K562 (cell line): ENCODE data around the gene CEP70. TPM values are rescaled to one million over a fixed set of nuclear protein-coding genes. Genes with fewer than 3 reads are reported as not detected.

Experiments
- ATAC-seq: fragments of 200-7000 bp; cut with Tn5 transposase; 3 replicates; pipeline ENCODE4 v1.9.1; 2020; ENCODE audit warnings: moderate library complexity
- BruUV-seq: library from RNA; stranded (reverse); fragments of 400-500 nt; replicated peaks from 2 replicates; lab custom pipeline; 2021; lab: Mats Ljungman, UMichigan
- CTCF ChIA-PET: fragments of 300-600 bp; formaldehyde crosslinking; extraction: SDS; loops from one replicate; lab custom pipeline; 2021; ENCODE audit warnings: low intra/inter-chr PET ratio; lab: Yijun Ruan, JAX
- POLR2A ChIA-PET: fragments of 300-600, 350-650 bp; sonication (Branson Sonifier 250); formaldehyde crosslinking; extraction: SDS; loops from one replicate; lab custom pipeline; 2021; ENCODE audit warnings: antibody characterized with exemption, inconsistent platforms; lab: Yijun Ruan, JAX
- DNase-seq, 4 experiments: peaks; one replicate each; pipeline versions ENCODE4 v3.0.0 to v3.0.0-alpha.2; 2011 to 2018; ENCODE audit warnings: low spot score in 3 of 4, mixed read lengths in 3 of 4; ENCODE audit errors: extremely low read depth in 1 of 4
- FAIRE-seq: peaks from 2 replicates; lab custom pipeline; 2011; peaks lifted over from hg19 to GRCh38; lab: Jason Lieb, UNC
- H2AFZ ChIP-seq: 2 replicates; pipeline ENCODE4 v1.6.0; 2011; ENCODE audit warnings: low read depth, low read length, control low read depth, inconsistent platforms
- H3K27ac ChIP-seq: fragments of 200-600 bp; 3 replicates; pipeline ENCODE4 v1.8.0; 2011; ENCODE audit warnings: low read depth, mild to moderate bottlenecking, control low read depth, inconsistent platforms, low read length, moderate library complexity, mixed read lengths; ENCODE audit errors: extremely low read depth
- H3K27me3 ChIP-seq, 2 experiments: fragments of 300-600 bp in 1 of 2; 2 replicates in 1 of 2; 3 replicates in 1 of 2; pipeline versions ENCODE4 v1.6.0 to v1.8.0; 2011; ENCODE audit warnings: inconsistent platforms in 2 of 2, low read length in 2 of 2, mild to moderate bottlenecking in 1 of 2, mixed read lengths in 1 of 2, moderate library complexity in 1 of 2; ENCODE audit not compliant: control insufficient read depth in 2 of 2, insufficient read depth in 2 of 2
- H3K36me3 ChIP-seq: fragments of 300-600 bp; 3 replicates; pipeline ENCODE4 v1.8.0; 2011; ENCODE audit warnings: mild to moderate bottlenecking, low read length, inconsistent platforms; ENCODE audit not compliant: control insufficient read depth, insufficient read depth
- H3K4me1 ChIP-seq, 2 experiments: fragments of 200-600 bp in 1 of 2; replicated peaks in 1 of 2; 2 replicates in 1 of 2; 3 replicates in 1 of 2; pipeline versions ENCODE4 v1.5.1 to v1.8.0; 2011; ENCODE audit warnings: inconsistent platforms in 2 of 2, low read length in 2 of 2, mild to moderate bottlenecking in 1 of 2, mixed read lengths in 1 of 2, moderate library complexity in 1 of 2; ENCODE audit not compliant: control insufficient read depth in 2 of 2, insufficient read depth in 2 of 2
- H3K4me2 ChIP-seq: 2 replicates; pipeline ENCODE4 v1.6.1; 2011; ENCODE audit warnings: low read length, control low read depth, inconsistent platforms, mixed read lengths; ENCODE audit not compliant: insufficient read depth
- H3K4me3 ChIP-seq: fragments of 200-600 bp; sonication (generic), shearing (Covaris generic); 2 replicates; pipeline ENCODE4 v1.5.1; 2016; ENCODE audit warnings: control low read depth, inconsistent platforms
- H3K79me2 ChIP-seq: fragments of 200-600 bp; 3 replicates; pipeline ENCODE4 v1.8.0; 2011; ENCODE audit warnings: low read length, inconsistent platforms; ENCODE audit not compliant: control insufficient read depth, insufficient read depth
- H3K9ac ChIP-seq, 2 experiments: 2 replicates each; pipeline versions ENCODE4 v1.6.0 to v1.6.1; 2011; ENCODE audit warnings: low read depth in 2 of 2, low read length in 2 of 2, control low read depth in 1 of 2, inconsistent platforms in 1 of 2, mild to moderate bottlenecking in 1 of 2, mixed read lengths in 1 of 2; ENCODE audit not compliant: insufficient read depth in 1 of 2
- H3K9me1 ChIP-seq: one replicate; pipeline ENCODE4 v1.6.0; 2011; ENCODE audit warnings: inconsistent platforms, mild to moderate bottlenecking, low read length, moderate library complexity; ENCODE audit not compliant: control insufficient read depth, insufficient read depth
- H3K9me3 ChIP-seq: replicated peaks from 2 replicates; pipeline ENCODE4 v1.5.1; 2011; ENCODE audit warnings: low read depth, low read length, inconsistent platforms; ENCODE audit not compliant: control insufficient read depth, insufficient read depth
- H4K20me1 ChIP-seq: replicated peaks from 2 replicates; pipeline ENCODE4 v1.6.1; 2011; ENCODE audit warnings: low read length, inconsistent platforms, mixed read lengths; ENCODE audit not compliant: control insufficient read depth, insufficient read depth
- ADNP ChIP-seq: fragments of 200-800 bp; sonication (Bioruptor generic); IDR thresholded peaks from 2 replicates; pipeline ENCODE4 v1.6.1; 2016; ENCODE audit warnings: missing genetic modification characterization, missing compliant biosample characterization
- ARID3B ChIP-seq: fragments of 250-450 bp; sonication (Bioruptor Pico); IDR thresholded peaks from 2 replicates; pipeline ENCODE4 v1.4.0; 2020; ENCODE audit warnings: borderline replicate concordance
- BACH1 ChIP-seq: fragments of 200-800 bp; sonication (Bioruptor generic); IDR thresholded peaks from 2 replicates; pipeline ENCODE4 v1.6.1; 2016; ENCODE audit warnings: missing genetic modification characterization, missing compliant biosample characterization
- CHD1 ChIP-seq: fragments of 200-600 bp; sonication (generic); IDR thresholded peaks from one replicate; pipeline ENCODE4 v1.6.1; 2012; ENCODE audit warnings: mild to moderate bottlenecking, moderate library complexity, low read length, inconsistent platforms
- FOXJ3 ChIP-seq: sonication (generic); formaldehyde crosslinking; IDR thresholded peaks from 2 replicates; pipeline ENCODE4 v1.4.0; 2020; ENCODE audit warnings: mild to moderate bottlenecking, missing genetic modification reagents
- MCM3 ChIP-seq: fragments of 450-650 bp; IDR thresholded peaks from 2 replicates; pipeline ENCODE4 v1.6.1; 2016
- NR2C1 ChIP-seq, 2 experiments: fragments of 450-650 bp; IDR thresholded peaks; 2 replicates each; pipeline ENCODE4 v1.6.1; 2017; ENCODE audit warnings: mild to moderate bottlenecking in 2 of 2, antibody characterized with exemption in 1 of 2, inconsistent platforms in 1 of 2, missing compliant biosample characterization in 1 of 2, missing genetic modification characterization in 1 of 2
- PCBP2 ChIP-seq: fragments of 200-400 bp; formaldehyde crosslinking; IDR thresholded peaks from 2 replicates; pipeline ENCODE4 v1.6.1; 2018; ENCODE audit warnings: low read length, low read depth, mild to moderate bottlenecking, moderate library complexity; ENCODE audit not compliant: poor library complexity, severe bottlenecking
- SLC30A9 ChIP-seq: fragments of 250-450 bp; sonication (Bioruptor Pico); IDR thresholded peaks from 2 replicates; pipeline ENCODE4 v1.8.0; 2022; ENCODE audit warnings: mild to moderate bottlenecking, moderate library complexity
- SMARCE1 ChIP-seq: fragments of 450-650 bp; IDR thresholded peaks from 2 replicates; pipeline ENCODE4 v1.7.1; 2016; ENCODE audit warnings: mild to moderate bottlenecking
- SOX6 ChIP-seq: fragments of 450-650 bp; IDR thresholded peaks from 2 replicates; pipeline ENCODE4 v1.6.1; 2014; ENCODE audit warnings: mild to moderate bottlenecking
- SP1 ChIP-seq: sonication (generic); formaldehyde crosslinking; IDR thresholded peaks from 2 replicates; pipeline ENCODE4 v1.8.1; 2022; ENCODE audit warnings: mild to moderate bottlenecking, missing genetic modification reagents
- TCF3 ChIP-seq: sonication (generic); formaldehyde crosslinking; IDR thresholded peaks from 2 replicates; pipeline ENCODE4 v1.4.0; 2020; ENCODE audit warnings: mild to moderate bottlenecking, missing genetic modification reagents
- ZNF253 ChIP-seq: fragments of 250-450 bp; sonication (Bioruptor Pico); conservative IDR thresholded peaks from 2 replicates; pipeline ENCODE4 v1.6.1; 2021; ENCODE audit warnings: mild to moderate bottlenecking
- WGBS: fragments of 100-300 bp; shearing (Covaris generic); methylation state at CpG from one replicate; pipeline ENCODE4 v1.1.6; 2016; ENCODE audit warnings: low coverage, mixed read lengths; ENCODE audit not compliant: insufficient coverage; ENCODE audit errors: missing lambda C conversion rate; 5-methylcytosine and 5-hydroxymethylcytosine counted together
- in situ Hi-C: fragments of 300-500 bp; cut with MboI; formaldehyde crosslinking; loops from 4 replicates; pipeline ENCODE4 v1.15.0; 2018; ENCODE audit warnings: inconsistent platforms, mixed read lengths
- intact Hi-C: fragments of 100-400 bp; cut with micrococcal nuclease; formaldehyde crosslinking; loops from 2 replicates; pipeline ENCODE4 v1.14.2; 2022
- polyA plus RNA-seq, 8 experiments: library from polyadenylated mRNA; depleted of rRNA in 4 of 8; stranded (reverse) in 5 of 8; unstranded in 3 of 8; fragments of >200 nt; fragmentation: Nextera tagmentation in 2 of 8; fragmentation: Illumina TruSeq in 1 of 8; extraction: Ambion mirVana in 2 of 8; extraction: Trizol in 1 of 8; gene quantifications; 2 replicates each; pipeline versions ENCODE4 v1.2.1 to v1.2.3, GENCODE V29; 2011 to 2014; ENCODE audit warnings: inconsistent platforms in 1 of 8, missing spikeins in 1 of 8
- total RNA-seq, 7 experiments: library from RNA; depleted of rRNA in 6 of 7; stranded (reverse); fragments of >200 nt in 6 of 7; fragmentation: Illumina TruSeq in 2 of 7; extraction: Trizol in 2 of 7; gene quantifications; 2 replicates each; pipeline versions ENCODE4 v1.2.1 to v1.2.3, GENCODE V29; 2011 to 2021; ENCODE audit warnings: low replicate concordance in 1 of 7

CEP70 gene
- total and polyA plus RNA-seq, 9 of the 15 experiments (the other 6 are each of a cell fraction or from before 2014, with no cell fraction given) = 16.1 to 31.5 (median 23.4) TPM

- Histone ChIP-seq H4K20me1 (no peaks in the 10 kb centered on the region), H3K4me3 (no peak overlapping the region), H3K36me3 (no peaks in the 10 kb centered on the region), H2AFZ (peak overlapping the region; percentile 76; the same call in 1 of the 2 replicates), H3K27me3 (no peaks in the 10 kb centered on the region), H3K79me2 (no peaks in the 10 kb centered on the region), H3K9me1 (no peaks in the 10 kb centered on the region), H3K27ac (no peak overlapping the region), H3K9ac (no peak overlapping the region), H3K4me1 (peaks cover 0 to 11% of the 10 kb centered on the region in 2 experiments; a peak in 2 of 5 replicates), H3K9me3 (no peaks in the 10 kb centered on the region), H3K4me2 (peak overlapping the region; percentile 69)
- ATAC-seq (no peak), DNase-seq (no peak), FAIRE-seq (no peak)
- BruUV-seq = TSS peak; percentile 77
- TF ChIP-seq SLC30A9 (no peak), CHD1 (no peak), NR2C1 (IDR thresholded peaks at IDR 0.05) (no peak), NR2C1 (tag; IDR thresholded peaks at IDR 0.05) (no peak), ADNP (tag) (no peak), TCF3 (CRISPR knock-in tag) (no peak), SOX6 (no peak), MCM3 (no peak), SMARCE1 (no peak), ARID3B (no peak), PCBP2 (no peak), FOXJ3 (CRISPR knock-in tag) (no peak), SP1 (CRISPR knock-in tag) (no peak), BACH1 (tag) (no peak), ZNF253 (CRISPR knock-in tag) (no peak)
- WGBS = 23% methylated on average over 6 of the region's 6 CpGs
- ChIA-PET POLR2A (interaction anchor here (0.6 to 2.1 kb wide), 3 partner anchors 12 to 780 kb away, joined by 3 to 7 read pairs (median 5); partner anchors contain the start of gene COPB2), CTCF (no interaction called here)
- intact Hi-C loops (no loop called here), in situ Hi-C loops (no loop called here)
Observed at GRCh38 chr3:138609898-138610266, 15.8 kb upstream of the CEP70 start.
